K562 (cell line): Measurements from ENCODE around the gene OR52M1. TPM values are rescaled to one million over a fixed set of nuclear protein-coding genes. Genes with fewer than 3 reads are reported as not detected.

ENCODE experiments used
- ATAC-seq: fragments of 200-7000 bp; cut with Tn5 transposase; 3 replicates; pipeline ENCODE4 v1.9.1; 2020; ENCODE audit warnings: moderate library complexity
- BruUV-seq: library from RNA; stranded (reverse); fragments of 400-500 nt; replicated peaks from 2 replicates; lab custom pipeline; 2021; lab: Mats Ljungman, UMichigan
- CTCF ChIA-PET: fragments of 300-600 bp; formaldehyde crosslinking; extraction: SDS; loops from one replicate; lab custom pipeline; 2021; ENCODE audit warnings: low intra/inter-chr PET ratio; lab: Yijun Ruan, JAX
- POLR2A ChIA-PET: fragments of 300-600, 350-650 bp; sonication (Branson Sonifier 250); formaldehyde crosslinking; extraction: SDS; loops from one replicate; lab custom pipeline; 2021; ENCODE audit warnings: antibody characterized with exemption, inconsistent platforms; lab: Yijun Ruan, JAX
- DNase-seq, 4 experiments: peaks; one replicate each; pipeline versions ENCODE4 v3.0.0 to v3.0.0-alpha.2; 2011 to 2018; ENCODE audit warnings: low spot score in 3 of 4, mixed read lengths in 3 of 4; ENCODE audit errors: extremely low read depth in 1 of 4
- FAIRE-seq: peaks from 2 replicates; lab custom pipeline; 2011; peaks lifted over from hg19 to GRCh38; lab: Jason Lieb, UNC
- H2AFZ ChIP-seq: 2 replicates; pipeline ENCODE4 v1.6.0; 2011; ENCODE audit warnings: low read depth, low read length, control low read depth, inconsistent platforms
- H3K27ac ChIP-seq: fragments of 200-600 bp; 3 replicates; pipeline ENCODE4 v1.8.0; 2011; ENCODE audit warnings: low read depth, mild to moderate bottlenecking, control low read depth, inconsistent platforms, low read length, moderate library complexity, mixed read lengths; ENCODE audit errors: extremely low read depth
- H3K27me3 ChIP-seq, 2 experiments: fragments of 300-600 bp in 1 of 2; 2 replicates in 1 of 2; 3 replicates in 1 of 2; pipeline versions ENCODE4 v1.6.0 to v1.8.0; 2011; ENCODE audit warnings: inconsistent platforms in 2 of 2, low read length in 2 of 2, mild to moderate bottlenecking in 1 of 2, mixed read lengths in 1 of 2, moderate library complexity in 1 of 2; ENCODE audit not compliant: control insufficient read depth in 2 of 2, insufficient read depth in 2 of 2
- H3K36me3 ChIP-seq: fragments of 300-600 bp; 3 replicates; pipeline ENCODE4 v1.8.0; 2011; ENCODE audit warnings: mild to moderate bottlenecking, low read length, inconsistent platforms; ENCODE audit not compliant: control insufficient read depth, insufficient read depth
- H3K4me1 ChIP-seq, 2 experiments: fragments of 200-600 bp in 1 of 2; replicated peaks in 1 of 2; 2 replicates in 1 of 2; 3 replicates in 1 of 2; pipeline versions ENCODE4 v1.5.1 to v1.8.0; 2011; ENCODE audit warnings: inconsistent platforms in 2 of 2, low read length in 2 of 2, mild to moderate bottlenecking in 1 of 2, mixed read lengths in 1 of 2, moderate library complexity in 1 of 2; ENCODE audit not compliant: control insufficient read depth in 2 of 2, insufficient read depth in 2 of 2
- H3K4me2 ChIP-seq: 2 replicates; pipeline ENCODE4 v1.6.1; 2011; ENCODE audit warnings: low read length, control low read depth, inconsistent platforms, mixed read lengths; ENCODE audit not compliant: insufficient read depth
- H3K4me3 ChIP-seq: fragments of 200-600 bp; sonication (generic), shearing (Covaris generic); 2 replicates; pipeline ENCODE4 v1.5.1; 2016; ENCODE audit warnings: control low read depth, inconsistent platforms
- H3K79me2 ChIP-seq: fragments of 200-600 bp; 3 replicates; pipeline ENCODE4 v1.8.0; 2011; ENCODE audit warnings: low read length, inconsistent platforms; ENCODE audit not compliant: control insufficient read depth, insufficient read depth
- H3K9ac ChIP-seq, 2 experiments: 2 replicates each; pipeline versions ENCODE4 v1.6.0 to v1.6.1; 2011; ENCODE audit warnings: low read depth in 2 of 2, low read length in 2 of 2, control low read depth in 1 of 2, inconsistent platforms in 1 of 2, mild to moderate bottlenecking in 1 of 2, mixed read lengths in 1 of 2; ENCODE audit not compliant: insufficient read depth in 1 of 2
- H3K9me1 ChIP-seq: one replicate; pipeline ENCODE4 v1.6.0; 2011; ENCODE audit warnings: inconsistent platforms, mild to moderate bottlenecking, low read length, moderate library complexity; ENCODE audit not compliant: control insufficient read depth, insufficient read depth
- H3K9me3 ChIP-seq: replicated peaks from 2 replicates; pipeline ENCODE4 v1.5.1; 2011; ENCODE audit warnings: low read depth, low read length, inconsistent platforms; ENCODE audit not compliant: control insufficient read depth, insufficient read depth
- H4K20me1 ChIP-seq: replicated peaks from 2 replicates; pipeline ENCODE4 v1.6.1; 2011; ENCODE audit warnings: low read length, inconsistent platforms, mixed read lengths; ENCODE audit not compliant: control insufficient read depth, insufficient read depth
- C11orf30 ChIP-seq: fragments of 450-650 bp; IDR thresholded peaks from 2 replicates; pipeline ENCODE4 v1.6.1; 2016; ENCODE audit warnings: low read depth, mild to moderate bottlenecking
- DPF2 ChIP-seq: fragments of 450-650 bp; IDR thresholded peaks from 2 replicates; pipeline ENCODE4 v1.6.1; 2016
- E2F4 ChIP-seq: sonication (generic); formaldehyde crosslinking; IDR thresholded peaks from 2 replicates; pipeline ENCODE4 v1.8.0; 2022; ENCODE audit warnings: mild to moderate bottlenecking, low read depth, missing genetic modification reagents
- ELF4 ChIP-seq: fragments of 450-650 bp; formaldehyde crosslinking; IDR thresholded peaks from 2 replicates; pipeline ENCODE4 v1.4.0; 2022; ENCODE audit warnings: missing genetic modification characterization
- MAFF ChIP-seq: IDR thresholded peaks from 2 replicates; pipeline ENCODE4 v1.6.1; 2012; ENCODE audit warnings: low read length, improper control_type of control experiment
- MAFG ChIP-seq: fragments of 450-650 bp; conservative IDR thresholded peaks from 2 replicates; pipeline ENCODE4 v1.6.1; 2016; ENCODE audit warnings: missing genetic modification characterization, missing compliant biosample characterization
- MEF2D ChIP-seq: conservative IDR thresholded peaks from 2 replicates; pipeline ENCODE4 v1.6.1; 2016; ENCODE audit warnings: low read depth, missing genetic modification characterization, missing compliant biosample characterization
- NONO ChIP-seq, 2 experiments: fragments of 200-400 bp in 1 of 2; fragments of 450-650 bp in 1 of 2; formaldehyde crosslinking in 1 of 2; IDR thresholded peaks; 2 replicates each; pipeline ENCODE4 v1.6.1; 2017; ENCODE audit warnings: low read depth in 2 of 2, mild to moderate bottlenecking in 2 of 2, moderate library complexity in 2 of 2, low read length in 1 of 2
- TAF7 ChIP-seq: fragments of 450-650 bp; IDR thresholded peaks from 2 replicates; pipeline ENCODE4 v1.6.1; 2016; ENCODE audit warnings: missing genetic modification characterization, missing compliant biosample characterization
- THRAP3 ChIP-seq: fragments of 450-650 bp; IDR thresholded peaks from 2 replicates; pipeline ENCODE4 v1.6.1; 2016; ENCODE audit warnings: mild to moderate bottlenecking, inconsistent platforms, borderline replicate concordance
- ZNF316 ChIP-seq: fragments of 450-650 bp; IDR thresholded peaks from 2 replicates; pipeline ENCODE4 v1.6.1; 2016
- WGBS: fragments of 100-300 bp; shearing (Covaris generic); methylation state at CpG from one replicate; pipeline ENCODE4 v1.1.6; 2016; ENCODE audit warnings: low coverage, mixed read lengths; ENCODE audit not compliant: insufficient coverage; ENCODE audit errors: missing lambda C conversion rate; 5-methylcytosine and 5-hydroxymethylcytosine counted together
- in situ Hi-C: fragments of 300-500 bp; cut with MboI; formaldehyde crosslinking; loops from 4 replicates; pipeline ENCODE4 v1.15.0; 2018; ENCODE audit warnings: inconsistent platforms, mixed read lengths
- intact Hi-C: fragments of 100-400 bp; cut with micrococcal nuclease; formaldehyde crosslinking; loops from 2 replicates; pipeline ENCODE4 v1.14.2; 2022
- polyA plus RNA-seq, 8 experiments: library from polyadenylated mRNA; depleted of rRNA in 4 of 8; stranded (reverse) in 5 of 8; unstranded in 3 of 8; fragments of >200 nt; fragmentation: Nextera tagmentation in 2 of 8; fragmentation: Illumina TruSeq in 1 of 8; extraction: Ambion mirVana in 2 of 8; extraction: Trizol in 1 of 8; gene quantifications; 2 replicates each; pipeline versions ENCODE4 v1.2.1 to v1.2.3, GENCODE V29; 2011 to 2014; ENCODE audit warnings: inconsistent platforms in 1 of 8, missing spikeins in 1 of 8
- total RNA-seq, 7 experiments: library from RNA; depleted of rRNA in 6 of 7; stranded (reverse); fragments of >200 nt in 6 of 7; fragmentation: Illumina TruSeq in 2 of 7; extraction: Trizol in 2 of 7; gene quantifications; 2 replicates each; pipeline versions ENCODE4 v1.2.1 to v1.2.3, GENCODE V29; 2011 to 2021; ENCODE audit warnings: low replicate concordance in 1 of 7
- TF ChIP-seq, protein P1 (sequence below), 2 experiments: fragments of 250-450 bp in 1 of 2; fragments of 450-650 bp in 1 of 2; sonication (Bioruptor Pico) in 1 of 2; IDR thresholded peaks; 2 replicates each; pipeline versions ENCODE4 v1.6.1 to v1.8.0; 2016 to 2021; ENCODE audit warnings: mild to moderate bottlenecking in 2 of 2, moderate library complexity in 2 of 2, missing compliant biosample characterization in 1 of 2, missing genetic modification characterization in 1 of 2
- TF ChIP-seq, protein P2 (sequence below): fragments of 250-450 bp; sonication (Bioruptor Pico); IDR thresholded peaks from 2 replicates; pipeline ENCODE4 v1.4.0; 2020; ENCODE audit warnings: mild to moderate bottlenecking, moderate library complexity, borderline replicate concordance

OR52M1 gene
- total and polyA plus RNA-seq, 9 of the 15 experiments (the other 6 are each of a cell fraction or from before 2014, with no cell fraction given), result not detected

GRCh38 chr11:4541071-4541470, 3.9 kb upstream of the OR52M1 start:
- DNase-seq, result no peak
- CTCF ChIA-PET, result no interaction called here
- in situ Hi-C loops, result loop anchor here (10.0 kb wide), 1 partner anchor 356 kb away; no protein-coding TSS in a partner anchor

DNA sequence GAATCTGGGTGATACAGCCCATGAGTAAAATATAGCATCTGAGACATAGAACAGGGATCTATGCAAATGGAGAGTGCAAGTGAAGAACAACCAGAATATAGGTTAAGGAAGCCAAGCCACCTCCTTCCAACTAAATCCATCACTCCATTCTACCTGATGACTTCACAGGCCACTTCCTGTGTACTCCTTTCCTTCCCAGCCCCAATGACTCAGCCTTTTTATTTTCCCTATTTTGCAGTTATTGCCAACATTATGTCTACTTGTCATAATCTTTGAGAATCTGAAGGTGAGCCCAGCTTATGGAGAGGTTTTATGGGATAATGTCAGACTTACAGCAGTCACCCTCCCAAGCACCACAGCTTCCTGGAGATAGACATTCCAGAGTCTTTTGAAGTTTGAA, 1.4 kb upstream of the OR52M1 start:
- POLR2A ChIA-PET, result no interaction called here
- peak; percentile 70 for TF ChIP-seq MAFG (tag)
- TF ChIP-seq ELF4, result no peak
- TF ChIP-seq, protein P1, sequence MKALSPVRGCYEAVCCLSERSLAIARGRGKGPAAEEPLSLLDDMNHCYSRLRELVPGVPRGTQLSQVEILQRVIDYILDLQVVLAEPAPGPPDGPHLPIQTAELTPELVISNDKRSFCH (CRISPR knock-in tag; IDR thresholded peaks at IDR 0.05), result no peak
- TF ChIP-seq, protein P1 (tag; IDR thresholded peaks at IDR 0.05), result no peak
- no peak for TF ChIP-seq THRAP3
- peak; percentile 11; the same call in 1 of the 2 replicates for TF ChIP-seq MAFF
- TF ChIP-seq, protein P2, sequence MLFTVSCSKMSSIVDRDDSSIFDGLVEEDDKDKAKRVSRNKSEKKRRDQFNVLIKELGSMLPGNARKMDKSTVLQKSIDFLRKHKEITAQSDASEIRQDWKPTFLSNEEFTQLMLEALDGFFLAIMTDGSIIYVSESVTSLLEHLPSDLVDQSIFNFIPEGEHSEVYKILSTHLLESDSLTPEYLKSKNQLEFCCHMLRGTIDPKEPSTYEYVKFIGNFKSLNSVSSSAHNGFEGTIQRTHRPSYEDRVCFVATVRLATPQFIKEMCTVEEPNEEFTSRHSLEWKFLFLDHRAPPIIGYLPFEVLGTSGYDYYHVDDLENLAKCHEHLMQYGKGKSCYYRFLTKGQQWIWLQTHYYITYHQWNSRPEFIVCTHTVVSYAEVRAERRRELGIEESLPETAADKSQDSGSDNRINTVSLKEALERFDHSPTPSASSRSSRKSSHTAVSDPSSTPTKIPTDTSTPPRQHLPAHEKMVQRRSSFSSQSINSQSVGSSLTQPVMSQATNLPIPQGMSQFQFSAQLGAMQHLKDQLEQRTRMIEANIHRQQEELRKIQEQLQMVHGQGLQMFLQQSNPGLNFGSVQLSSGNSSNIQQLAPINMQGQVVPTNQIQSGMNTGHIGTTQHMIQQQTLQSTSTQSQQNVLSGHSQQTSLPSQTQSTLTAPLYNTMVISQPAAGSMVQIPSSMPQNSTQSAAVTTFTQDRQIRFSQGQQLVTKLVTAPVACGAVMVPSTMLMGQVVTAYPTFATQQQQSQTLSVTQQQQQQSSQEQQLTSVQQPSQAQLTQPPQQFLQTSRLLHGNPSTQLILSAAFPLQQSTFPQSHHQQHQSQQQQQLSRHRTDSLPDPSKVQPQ (CRISPR knock-in tag), result no peak
- peak; percentile 73 for TF ChIP-seq C11orf30
- peak; percentile 78 for TF ChIP-seq ZNF316
- no peak for TF ChIP-seq DPF2

More at GRCh38 chr11:4541071-4541470, 3.9 kb upstream of the OR52M1 start:
- H2AFZ ChIP-seq, result no peak overlapping the region
- no peak overlapping the region for H3K27ac ChIP-seq
- H4K20me1 ChIP-seq, result no peaks in the 10 kb centered on the region
- no peaks in the 10 kb centered on the region for H3K4me1 ChIP-seq
- POLR2A ChIA-PET, result no interaction called here
- BruUV-seq, result no TSS peak
- H3K36me3 ChIP-seq, result no peaks in the 10 kb centered on the region
- H3K79me2 ChIP-seq, result no peaks in the 10 kb centered on the region
- ATAC-seq (no peak), FAIRE-seq (no peak)
- no peak overlapping the region for H3K4me3 ChIP-seq
- H3K27me3 ChIP-seq, result peaks cover 0 to 11% of the 10 kb centered on the region in 2 experiments; a peak in 2 of 5 replicates
- TF ChIP-seq NONO (IDR thresholded peaks at IDR 0.05; ENCODE audit: low read depth in 2 of 2, low read length in 1 of 2) (no peak), E2F4 (CRISPR knock-in tag) (no peak), TAF7 (tag) (no peak), MEF2D (tag) (no peak)
- intact Hi-C loops, result no loop called here
- H3K9me1 ChIP-seq, result no peaks in the 10 kb centered on the region
- no peak overlapping the region for H3K4me2 ChIP-seq
- H3K9me3 ChIP-seq, result no peaks in the 10 kb centered on the region
- 0% methylated on average over 1 of the region's 1 CpG for WGBS
- H3K9ac ChIP-seq, result no peak overlapping the region

More for the DNA sequence above, 1.4 kb upstream of the OR52M1 start:
- H3K9me3 ChIP-seq, result no peaks in the 10 kb centered on the region
- H3K9ac ChIP-seq, result no peak overlapping the region
- no peak overlapping the region for H2AFZ ChIP-seq
- no peak for FAIRE-seq
- in situ Hi-C loops, result loop anchor here (10.0 kb wide), 1 partner anchor 359 kb away; no protein-coding TSS in a partner anchor
- CTCF ChIA-PET, result no interaction called here
- H4K20me1 ChIP-seq, result no peaks in the 10 kb centered on the region
- no peaks in the 10 kb centered on the region for H3K36me3 ChIP-seq
- no peaks in the 10 kb centered on the region for H3K79me2 ChIP-seq
- no peak overlapping the region for H3K4me2 ChIP-seq
- no peak overlapping the region for H3K4me3 ChIP-seq
- BruUV-seq, result no TSS peak
- H3K4me1 ChIP-seq, result no peaks in the 10 kb centered on the region
- ATAC-seq, result no peak
- H3K9me1 ChIP-seq, result no peaks in the 10 kb centered on the region
- intact Hi-C loops, result no loop called here
- DNase-seq, result peak in 1 of 4 experiments; percentile 2
- H3K27ac ChIP-seq, result no peak overlapping the region
- peaks cover 0 to 11% of the 10 kb centered on the region in 2 experiments; a peak in 2 of 5 replicates for H3K27me3 ChIP-seq
